Measurements from ENCODE around the gene RELB. TPM values are rescaled to one million over a fixed set of nuclear protein-coding genes. Genes with fewer than 3 reads are reported as not detected.

Gene RELB
- total RNA-seq, 1 donor from 2014 or later = 72.7 TPM

- H3K36me3 Mint-ChIP-seq (ENCODE audit: low read depth) = peaks cover 49% of the 10 kb centered on the region
- intact Hi-C loops (cut with micrococcal nuclease) = no loop called here
These were observed 15.4 kb downstream of the RELB start for GRCh38 chr19:45016388-45017314.

GRCh38 chr19:45019187-45019586 is 17.9 kb downstream of the RELB start:
- peaks cover 39% of the 10 kb centered on the region for H3K36me3 Mint-ChIP-seq (ENCODE audit: low read depth)
- no peak overlapping the region for H3K4me3 Mint-ChIP-seq
- intact Hi-C loops (cut with micrococcal nuclease) = no loop called here
- no peak for DNase-seq
- no peaks in the 10 kb centered on the region for H3K9me3 Mint-ChIP-seq
- H3K27me3 Mint-ChIP-seq = no peaks in the 10 kb centered on the region
- peaks cover 9% of the 10 kb centered on the region for H3K4me1 Mint-ChIP-seq
- H3K27ac Mint-ChIP-seq = no peak overlapping the region

More at GRCh38 chr19:45016388-45017314, 15.4 kb downstream of the RELB start:
- H3K4me1 Mint-ChIP-seq = peaks cover 9% of the 10 kb centered on the region
- H3K4me3 Mint-ChIP-seq = peak overlapping the region; percentile 35
- peak overlapping the region; percentile 83 for H3K27ac Mint-ChIP-seq
- no peaks in the 10 kb centered on the region for H3K27me3 Mint-ChIP-seq
- peak; percentile 89 for DNase-seq
- no peaks in the 10 kb centered on the region for H3K9me3 Mint-ChIP-seq

- no peaks in the 10 kb centered on the region for H3K27me3 Mint-ChIP-seq
- intact Hi-C loops (cut with micrococcal nuclease) = no loop called here
- no peak overlapping the region for H3K27ac Mint-ChIP-seq
- H3K36me3 Mint-ChIP-seq (ENCODE audit: low read depth) = peaks cover 34% of the 10 kb centered on the region
- H3K4me1 Mint-ChIP-seq = peaks cover 9% of the 10 kb centered on the region
- no peak for DNase-seq
- no peaks in the 10 kb centered on the region for H3K9me3 Mint-ChIP-seq
- H3K4me3 Mint-ChIP-seq = no peak overlapping the region
These were observed 18.8 kb downstream of the RELB start for GRCh38 chr19:45020071-45020470.

- peaks cover 1% of the 10 kb centered on the region for H3K4me1 Mint-ChIP-seq
- no peaks in the 10 kb centered on the region for H3K27me3 Mint-ChIP-seq
- peaks cover 40% of the 10 kb centered on the region for H3K36me3 Mint-ChIP-seq (ENCODE audit: low read depth)
- H3K4me3 Mint-ChIP-seq = no peak overlapping the region
- H3K9me3 Mint-ChIP-seq = no peaks in the 10 kb centered on the region
- H3K27ac Mint-ChIP-seq = no peak overlapping the region
- no peak for DNase-seq
- intact Hi-C loops (cut with micrococcal nuclease) = no loop called here
These were observed 20.7 kb downstream of the RELB start for GRCh38 chr19:45021971-45022370.

GRCh38 chr19:45023048-45023447 is 21.8 kb downstream of the RELB start:
- H3K36me3 Mint-ChIP-seq (ENCODE audit: low read depth) = peaks cover 47% of the 10 kb centered on the region
- H3K27me3 Mint-ChIP-seq = no peaks in the 10 kb centered on the region
- no peak overlapping the region for H3K4me3 Mint-ChIP-seq
- no peak for DNase-seq
- no peak overlapping the region for H3K27ac Mint-ChIP-seq
- H3K9me3 Mint-ChIP-seq = no peaks in the 10 kb centered on the region
- intact Hi-C loops (cut with micrococcal nuclease) = no loop called here
- peaks cover 1% of the 10 kb centered on the region for H3K4me1 Mint-ChIP-seq

- Mint-ChIP-seq H3K4me1 (peaks cover 1% of the 10 kb centered on the region), H3K27ac (no peak overlapping the region), H3K4me3 (no peak overlapping the region), H3K27me3 (no peaks in the 10 kb centered on the region), H3K36me3 (ENCODE audit: low read depth) (peaks cover 52% of the 10 kb centered on the region), H3K9me3 (no peaks in the 10 kb centered on the region)
- DNase-seq = no peak
- intact Hi-C loops (cut with micrococcal nuclease) = no loop called here
These were observed 24.0 kb downstream of the RELB start for GRCh38 chr19:45025264-45025663.

GRCh38 chr19:45027371-45027770 is 26.1 kb downstream of the RELB start:
- Mint-ChIP-seq H3K4me1 (peaks cover 1% of the 10 kb centered on the region), H3K27ac (no peak overlapping the region)

GRCh38 chr19:45030825-45031224 is 29.6 kb downstream of the RELB start:
- peaks cover 75% of the 10 kb centered on the region for H3K36me3 Mint-ChIP-seq (ENCODE audit: low read depth)
- peaks cover 1% of the 10 kb centered on the region for H3K4me1 Mint-ChIP-seq
- H3K4me3 Mint-ChIP-seq = no peak overlapping the region
- intact Hi-C loops (cut with micrococcal nuclease) = no loop called here
- H3K9me3 Mint-ChIP-seq = no peaks in the 10 kb centered on the region
- DNase-seq = no peak
- H3K27me3 Mint-ChIP-seq = no peaks in the 10 kb centered on the region
- H3K27ac Mint-ChIP-seq = no peak overlapping the region

More at GRCh38 chr19:45027371-45027770, 26.1 kb downstream of the RELB start:
- no peak for DNase-seq
- Mint-ChIP-seq H3K9me3 (no peaks in the 10 kb centered on the region), H3K27me3 (no peaks in the 10 kb centered on the region), H3K4me3 (no peak overlapping the region), H3K36me3 (ENCODE audit: low read depth) (peaks cover 61% of the 10 kb centered on the region)
- intact Hi-C loops (cut with micrococcal nuclease) = no loop called here

GRCh38 chr19:45032421-45032820 is 31.2 kb downstream of the RELB start:
- Mint-ChIP-seq H3K36me3 (ENCODE audit: low read depth) (peaks cover 73% of the 10 kb centered on the region), H3K27me3 (no peaks in the 10 kb centered on the region), H3K4me1 (no peaks in the 10 kb centered on the region), H3K9me3 (no peaks in the 10 kb centered on the region), H3K27ac (no peak overlapping the region), H3K4me3 (no peak overlapping the region)
- intact Hi-C loops (cut with micrococcal nuclease) = no loop called here
- DNase-seq = no peak

- no peaks in the 10 kb centered on the region for H3K27me3 Mint-ChIP-seq
- H3K27ac Mint-ChIP-seq = no peak overlapping the region
- no peaks in the 10 kb centered on the region for H3K9me3 Mint-ChIP-seq
- H3K4me1 Mint-ChIP-seq = peaks cover 14% of the 10 kb centered on the region
- DNase-seq = no peak
- no peak overlapping the region for H3K4me3 Mint-ChIP-seq
- peaks cover 66% of the 10 kb centered on the region for H3K36me3 Mint-ChIP-seq (ENCODE audit: low read depth)
- intact Hi-C loops (cut with micrococcal nuclease) = no loop called here
These were observed 34.5 kb downstream of the RELB start for GRCh38 chr19:45035755-45036154.

GRCh38 chr19:45037393-45038169 is 36.3 kb downstream of the RELB start:
- intact Hi-C loops (cut with micrococcal nuclease) = loop anchor here (1.0 to 2.0 kb wide), 5 partner anchors 21 to 147 kb away; partner anchors contain the start of genes CLPTM1, GEMIN7, PPP1R37 and TOMM40

GRCh38 chr19:45038931-45039893 is 37.9 kb downstream of the RELB start, which contains the start of gene CLASRP:
TSS of gene CLASRP (plus strand) at chr19:45039045. CDS start at chr19:45040213, 1,168 bp downstream.
- H3K4me3 Mint-ChIP-seq = peak within 1 kb of the TSS; percentile 88

More at GRCh38 chr19:45037393-45038169, 36.3 kb downstream of the RELB start:
- no peaks in the 10 kb centered on the region for H3K9me3 Mint-ChIP-seq
- H3K4me3 Mint-ChIP-seq = peak overlapping the region; percentile 63
- peaks cover 26% of the 10 kb centered on the region for H3K4me1 Mint-ChIP-seq
- peak overlapping the region; percentile 29 for H3K27ac Mint-ChIP-seq
- no peak for DNase-seq
- no peaks in the 10 kb centered on the region for H3K27me3 Mint-ChIP-seq
- peaks cover 64% of the 10 kb centered on the region for H3K36me3 Mint-ChIP-seq (ENCODE audit: low read depth)

More at GRCh38 chr19:45038931-45039893, 37.9 kb downstream of the RELB start, which contains the start of gene CLASRP:
- peak; percentile 97 for DNase-seq
- Mint-ChIP-seq H3K9me3 (no peaks in the 10 kb centered on the region), H3K36me3 (ENCODE audit: low read depth) (peaks cover 65% of the 10 kb centered on the region), H3K4me1 (peaks cover 26% of the 10 kb centered on the region), H3K27ac (peak within 1 kb of the TSS; percentile 95), H3K27me3 (no peaks in the 10 kb centered on the region)
- intact Hi-C loops (cut with micrococcal nuclease) = loop anchor here (1.0 to 2.0 kb wide), 6 partner anchors 20 to 148 kb away; partner anchors contain the start of genes CLPTM1, GEMIN7, PPP1R37 and TOMM40

Data from activated CD4-positive, alpha-beta T cell treated with anti-CD3 and anti-CD28 coated beads, Interleukin-2, amount 10 ng/mL, durations not matched to agents 24 days and 14 days (primary cell).